ENCODE measurements around the gene UMPS. TPM values are rescaled to one million over a fixed set of nuclear protein-coding genes. Genes with fewer than 3 reads are reported as not detected.
"Not testable (repeated sequence)": the region's sequence is repeated elsewhere in the genome, so short reads cannot be mapped to it uniquely, and the experiment has no call there.

The UMPS gene
- total and polyA plus RNA-seq, 2 experiments from 2014 or later, result 29.8 to 38.7 TPM

DNA sequence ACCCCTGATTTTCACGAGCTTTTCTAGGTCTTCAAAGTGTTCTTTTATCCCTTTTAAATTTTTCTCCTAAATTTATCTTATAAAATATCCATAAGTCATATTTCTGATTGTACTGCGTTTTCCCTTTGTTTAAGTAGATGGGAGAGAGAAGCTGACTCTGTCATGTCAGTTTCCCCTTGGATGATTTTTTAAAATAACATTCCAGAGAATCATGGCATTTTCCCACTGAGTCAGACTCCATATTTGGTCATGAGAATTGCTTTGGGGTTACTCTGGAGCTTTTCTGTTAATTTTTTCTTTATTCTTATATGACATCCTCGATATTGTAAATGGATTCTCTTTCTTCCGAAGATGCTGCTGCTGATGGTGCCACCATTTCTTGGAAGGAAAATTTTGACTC lies 28.6 kb upstream of the UMPS start:
- TF ChIP-seq EZH2 (IDR thresholded peaks at IDR 0.05; ENCODE audit: insufficient read depth, poor library complexity, severe bottlenecking), result no peak
- TF ChIP-seq EZH2phosphoT487 (IDR thresholded peaks at IDR 0.05; ENCODE audit: insufficient read depth, low read depth), result no peak
- no peaks in the 10 kb centered on the region for H3K36me3 ChIP-seq (ENCODE audit: low read depth)
- no peaks in the 10 kb centered on the region for H3K9me3 ChIP-seq (ENCODE audit: low read depth)
- H3K4me1 ChIP-seq (ENCODE audit: insufficient read depth), result peaks cover 11% of the 10 kb centered on the region
- peak overlapping the region; percentile 5; the same call in 1 of the 2 replicates for H3K4me3 ChIP-seq
- DNase-seq, result peak; percentile 78
- in situ Hi-C loops (cut with MboI), result no loop called here
- no peaks in the 10 kb centered on the region for H3K79me2 ChIP-seq (ENCODE audit: insufficient read depth)
- WGBS, 2 experiments (ENCODE audit: low coverage in 1 of 2, low lambda C conversion rate in 2 of 2, missing lambda C conversion rate in 2 of 2), result 60 to 74% methylated on average over 4 of the region's 4 CpGs
- H2AFZ ChIP-seq, result no peak overlapping the region
- peak overlapping the region; percentile 60 for H3K4me2 ChIP-seq (ENCODE audit: unreplicated experiment)
- no peak overlapping the region for H3K9ac ChIP-seq
- peaks cover 1% of the 10 kb centered on the region; the same call in 1 of the 2 replicates for H3F3A ChIP-seq (ENCODE audit: insufficient read depth)
- H3K27ac ChIP-seq, result 0 out of 2 replicates have a peak overlapping the region, but pooled peaks have one; percentile 5
- H3K27me3 ChIP-seq (replicated peaks; ENCODE audit: insufficient read depth), result no peaks in the 10 kb centered on the region
- no peaks in the 10 kb centered on the region for H4K20me1 ChIP-seq (ENCODE audit: insufficient read depth)
- H3K9me2 ChIP-seq (ENCODE audit: insufficient read depth), result no peaks in the 10 kb centered on the region

DNA sequence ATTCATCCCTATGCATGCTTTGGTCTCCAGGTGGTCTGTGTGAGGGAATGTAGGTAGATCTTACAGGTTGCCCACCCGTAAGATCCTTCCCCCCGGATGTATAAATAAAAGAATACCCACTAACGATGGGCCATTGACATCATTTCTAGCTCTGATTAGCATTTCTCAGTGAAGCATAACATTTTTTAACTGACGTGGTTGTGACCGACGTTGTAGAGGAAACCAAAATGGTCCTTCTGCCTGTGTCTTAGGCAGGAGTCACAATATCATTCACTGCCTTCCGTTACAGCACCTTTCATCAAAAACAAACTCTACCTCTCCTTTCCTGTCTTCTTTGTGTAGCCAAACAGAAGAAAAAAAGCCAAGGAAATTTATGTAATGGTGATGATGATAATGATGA lies 27.3 kb upstream of the UMPS start:
- Histone ChIP-seq H3K27me3 (replicated peaks; ENCODE audit: insufficient read depth) (no peaks in the 10 kb centered on the region), H3K4me3 (no peak overlapping the region), H3K36me3 (ENCODE audit: low read depth) (no peaks in the 10 kb centered on the region), H3K4me2 (ENCODE audit: unreplicated experiment) (no peak overlapping the region), H4K20me1 (ENCODE audit: insufficient read depth) (no peaks in the 10 kb centered on the region), H3K9ac (no peak overlapping the region), H3K79me2 (ENCODE audit: insufficient read depth) (no peaks in the 10 kb centered on the region), H2AFZ (no peak overlapping the region), H3K9me3 (ENCODE audit: low read depth) (no peaks in the 10 kb centered on the region), H3K9me2 (ENCODE audit: insufficient read depth) (no peaks in the 10 kb centered on the region), H3K27ac (no peak overlapping the region), H3F3A (ENCODE audit: insufficient read depth) (peaks cover 13% of the 10 kb centered on the region), H3K4me1 (ENCODE audit: insufficient read depth) (peaks cover 21% of the 10 kb centered on the region)
- 90 to 92% methylated on average over 7 of the region's 7 CpGs for WGBS, 2 experiments (ENCODE audit: low coverage in 1 of 2, low lambda C conversion rate in 2 of 2, missing lambda C conversion rate in 2 of 2)
- no peak for DNase-seq
- TF ChIP-seq EZH2phosphoT487 (IDR thresholded peaks at IDR 0.05; ENCODE audit: insufficient read depth, low read depth) (no peak), EZH2 (IDR thresholded peaks at IDR 0.05; ENCODE audit: insufficient read depth, poor library complexity, severe bottlenecking) (no peak)
- in situ Hi-C loops (cut with MboI), result no loop called here

DNA sequence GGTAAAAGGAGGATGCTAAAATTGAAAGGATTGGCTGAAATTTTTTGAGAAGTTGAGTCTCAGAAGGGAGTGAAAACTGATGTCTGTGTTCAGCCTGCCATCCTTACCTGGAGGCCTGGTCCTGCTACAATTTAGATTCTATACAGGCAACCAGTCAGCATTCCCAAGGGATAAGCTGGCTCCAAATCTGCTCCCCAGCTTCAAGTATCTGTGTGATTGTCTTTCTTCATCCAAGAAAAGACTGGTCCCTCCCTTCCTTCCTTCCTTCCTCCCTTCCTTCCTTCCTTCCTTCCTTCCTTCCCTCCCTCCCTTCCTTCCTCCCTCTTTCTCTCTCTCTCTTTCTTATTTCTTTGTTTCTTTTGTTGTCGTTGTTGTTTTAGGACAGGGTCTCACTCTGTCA lies 24.7 kb upstream of the UMPS start:
- Histone ChIP-seq H3K36me3 (ENCODE audit: low read depth) (no peaks in the 10 kb centered on the region), H3F3A (ENCODE audit: insufficient read depth) (peaks cover 16% of the 10 kb centered on the region), H3K9me3 (ENCODE audit: low read depth) (no peaks in the 10 kb centered on the region), H3K4me2 (ENCODE audit: unreplicated experiment) (no peak overlapping the region), H3K27me3 (replicated peaks; ENCODE audit: insufficient read depth) (peaks cover 12% of the 10 kb centered on the region; the same call in 1 of the 2 replicates), H3K27ac (no peak overlapping the region), H3K9me2 (ENCODE audit: insufficient read depth) (no peaks in the 10 kb centered on the region), H3K4me3 (no peak overlapping the region), H4K20me1 (ENCODE audit: insufficient read depth) (no peaks in the 10 kb centered on the region), H3K9ac (no peak overlapping the region), H2AFZ (no peak overlapping the region), H3K4me1 (ENCODE audit: insufficient read depth) (peaks cover 24% of the 10 kb centered on the region), H3K79me2 (ENCODE audit: insufficient read depth) (no peaks in the 10 kb centered on the region)
- WGBS, 2 experiments (ENCODE audit: low coverage in 1 of 2, low lambda C conversion rate in 2 of 2, missing lambda C conversion rate in 2 of 2), result 80% methylated on average over 1 of the region's 1 CpG
- in situ Hi-C loops (cut with MboI), result no loop called here
- TF ChIP-seq EZH2phosphoT487 (IDR thresholded peaks at IDR 0.05; ENCODE audit: insufficient read depth, low read depth) (no peak), EZH2 (IDR thresholded peaks at IDR 0.05; ENCODE audit: insufficient read depth, poor library complexity, severe bottlenecking) (no peak)
- no peak for DNase-seq

DNA sequence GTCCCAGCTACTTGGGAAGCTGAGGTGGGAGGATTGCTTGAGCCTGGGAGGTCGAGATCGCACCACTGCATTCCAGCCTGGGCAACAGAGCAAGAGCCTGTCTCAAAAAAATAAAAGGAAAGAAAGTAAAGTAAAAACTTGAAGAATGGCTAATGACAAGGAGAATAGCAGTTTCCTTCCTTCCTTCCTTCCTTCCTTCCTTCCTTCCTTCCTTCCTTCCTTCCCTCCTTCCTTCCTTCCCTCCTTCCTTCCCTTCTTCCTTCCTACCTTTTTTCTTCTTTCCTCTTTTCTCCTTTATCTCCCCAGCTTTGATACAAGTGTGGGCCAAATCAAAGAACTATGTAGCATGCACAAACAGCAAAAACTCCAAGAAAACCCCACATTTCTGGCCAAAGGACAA lies 23.0 kb upstream of the UMPS start:
- DNase-seq; H3K9me3 ChIP-seq (ENCODE audit: low read depth); in situ Hi-C loops (cut with MboI); H3K79me2 ChIP-seq (ENCODE audit: insufficient read depth); H4K20me1 ChIP-seq (ENCODE audit: insufficient read depth); H3K36me3 ChIP-seq (ENCODE audit: low read depth); H3K27ac ChIP-seq; H2AFZ ChIP-seq; H3K9me2 ChIP-seq (ENCODE audit: insufficient read depth); H3K9ac ChIP-seq: not testable (repeated sequence)
- 74 to 90% methylated on average over 2 of the region's 2 CpGs for WGBS, 2 experiments (ENCODE audit: low coverage in 1 of 2, low lambda C conversion rate in 2 of 2, missing lambda C conversion rate in 2 of 2)
- 0 out of 2 replicates have a peak overlapping the region, but pooled peaks have one; percentile 1 for H3K4me3 ChIP-seq
- peak overlapping the region; percentile 54 for H3K4me2 ChIP-seq (ENCODE audit: unreplicated experiment)
- H3K4me1 ChIP-seq (ENCODE audit: insufficient read depth), result peaks cover 12% of the 10 kb centered on the region
- peaks cover 16% of the 10 kb centered on the region for H3F3A ChIP-seq (ENCODE audit: insufficient read depth)
- peaks cover 16% of the 10 kb centered on the region; the same call in 1 of the 2 replicates for H3K27me3 ChIP-seq (replicated peaks; ENCODE audit: insufficient read depth)

DNA sequence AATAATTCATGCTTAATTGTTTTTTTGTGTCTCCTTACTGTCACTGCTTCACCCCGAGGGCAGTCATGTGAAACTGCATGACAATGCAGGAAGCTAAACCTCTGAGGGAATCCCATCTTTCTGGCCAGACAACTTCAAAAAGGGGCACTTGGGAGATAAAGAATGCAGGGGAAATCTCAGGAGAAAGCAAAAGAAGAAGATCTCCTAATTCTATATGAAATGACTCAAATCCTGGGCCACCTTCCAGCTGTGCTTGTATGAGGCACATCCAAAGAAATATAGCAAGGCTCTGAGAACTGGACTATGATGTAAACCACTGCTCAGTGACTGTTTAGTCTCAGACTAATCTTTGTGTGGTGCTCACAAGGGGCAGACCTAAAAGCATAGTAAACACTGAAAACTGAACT lies 22.6 kb upstream of the UMPS start:
- Histone ChIP-seq H3K9me3 (ENCODE audit: low read depth) (no peaks in the 10 kb centered on the region), H4K20me1 (ENCODE audit: insufficient read depth) (no peaks in the 10 kb centered on the region), H3K4me3 (0 out of 2 replicates have a peak overlapping the region, but pooled peaks have one; percentile 1), H3K4me1 (ENCODE audit: insufficient read depth) (peaks cover 12% of the 10 kb centered on the region), H3K4me2 (ENCODE audit: unreplicated experiment) (peak overlapping the region; percentile 54), H3F3A (ENCODE audit: insufficient read depth) (peaks cover 16% of the 10 kb centered on the region), H3K36me3 (ENCODE audit: low read depth) (no peaks in the 10 kb centered on the region), H3K9ac (peak overlapping the region; percentile 8; the same call in 1 of the 2 replicates), H3K27me3 (replicated peaks; ENCODE audit: insufficient read depth) (peaks cover 16% of the 10 kb centered on the region; the same call in 1 of the 2 replicates), H3K79me2 (ENCODE audit: insufficient read depth) (no peaks in the 10 kb centered on the region), H3K9me2 (ENCODE audit: insufficient read depth) (no peaks in the 10 kb centered on the region), H2AFZ (no peak overlapping the region), H3K27ac (no peak overlapping the region; the same call in 1 of the 2 replicates)
- TF ChIP-seq EZH2 (IDR thresholded peaks at IDR 0.05; ENCODE audit: insufficient read depth, poor library complexity, severe bottlenecking) (no peak), EZH2phosphoT487 (IDR thresholded peaks at IDR 0.05; ENCODE audit: insufficient read depth, low read depth) (no peak)
- in situ Hi-C loops (cut with MboI), result no loop called here
- 0% methylated on average over 1 of the region's 1 CpG for WGBS, 2 experiments (ENCODE audit: low coverage in 1 of 2, low lambda C conversion rate in 2 of 2, missing lambda C conversion rate in 2 of 2)
- DNase-seq, result peak; percentile 95

Measured in GM23248 (cell line).